GM19463 (cell line): ENCODE data around the gene AGAP3.

Experiments
- ATAC-seq: cut with Tn5 transposase; IDR thresholded peaks from one replicate; pipeline ENCODE4 v1.9.1; 2021; ENCODE audit warnings: mild to moderate bottlenecking, moderate library complexity; ENCODE audit not compliant: unreplicated experiment

AGAP3 gene

DNA sequence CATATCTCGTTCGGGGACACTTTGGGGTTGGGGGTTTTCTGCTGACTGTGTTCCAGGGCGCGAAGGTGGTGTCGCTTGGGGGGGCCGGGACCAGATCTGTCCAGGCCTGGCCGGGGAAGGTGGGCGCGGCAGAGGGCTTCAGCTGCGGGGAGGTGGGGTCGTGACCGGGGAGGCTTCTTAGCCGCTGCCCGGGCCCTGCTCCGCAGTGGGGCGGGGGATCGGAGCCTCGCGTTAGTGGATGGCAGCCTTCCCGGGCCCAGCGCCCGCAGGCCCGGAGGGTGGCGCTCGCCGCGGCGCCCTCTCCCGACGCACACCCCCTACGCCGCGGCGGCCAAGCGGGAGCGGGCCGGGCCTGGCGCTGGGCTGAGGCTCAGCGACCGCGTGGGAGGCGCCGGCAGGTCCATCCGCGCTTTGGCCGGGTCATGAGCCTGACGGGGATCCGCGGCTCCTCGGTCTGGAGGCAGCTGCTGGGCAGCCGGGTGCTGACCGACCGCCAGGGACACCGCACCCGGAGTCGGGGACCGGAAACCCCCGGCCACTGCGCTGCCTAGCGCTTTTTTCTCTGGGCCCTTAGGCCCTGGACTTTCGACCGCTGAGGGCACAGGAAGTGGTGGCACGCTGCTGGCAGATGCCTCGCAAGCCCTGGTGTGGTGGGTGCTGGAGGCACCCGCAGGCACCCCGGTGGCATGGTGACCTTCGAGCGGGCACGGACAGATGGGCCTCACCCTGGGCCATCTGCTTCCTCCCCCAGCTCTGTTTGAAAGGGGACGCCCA is 1.2 kb downstream of the AGAP3 start:
- peak; percentile 27 for ATAC-seq

DNA sequence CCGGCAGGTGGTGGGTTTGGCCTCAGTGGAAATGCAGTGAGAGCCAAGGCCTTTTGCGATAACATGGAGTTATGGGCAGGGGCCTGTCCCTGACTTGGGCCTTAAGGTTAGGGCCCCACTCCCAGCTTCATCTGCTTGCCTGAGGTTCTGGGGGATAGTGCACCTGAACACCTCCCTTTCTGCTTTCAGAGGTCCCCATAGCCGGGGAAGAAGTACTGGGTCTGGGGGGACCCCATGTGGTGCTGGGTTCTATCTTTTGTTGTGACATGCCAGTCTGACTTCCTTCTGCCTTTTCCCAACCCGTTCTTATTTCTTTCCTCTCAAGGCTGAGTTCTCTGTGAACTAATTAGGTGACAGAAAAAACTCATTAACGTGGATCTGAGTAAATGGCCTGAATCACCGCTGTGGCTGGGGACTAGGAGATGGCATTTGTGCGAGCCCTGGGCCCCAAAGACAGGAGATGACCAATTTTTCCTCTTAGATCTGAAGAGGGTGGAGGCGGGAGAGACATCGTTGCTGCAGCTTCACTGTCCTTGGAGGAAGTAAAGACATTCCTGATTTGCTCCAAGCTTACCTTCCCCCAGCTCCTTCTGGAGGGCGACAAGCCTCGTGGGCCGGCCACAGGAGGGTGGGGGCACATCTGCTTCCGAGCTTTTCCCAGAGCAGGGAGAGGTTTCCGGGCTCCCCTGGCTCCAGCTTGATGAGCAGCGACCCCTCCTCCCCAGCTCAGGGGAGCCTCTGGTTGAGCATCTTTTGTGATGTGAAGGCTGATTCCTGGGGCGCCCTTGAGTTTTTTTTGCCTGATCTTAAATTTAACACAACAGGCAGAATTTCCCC is 2.0 kb downstream of the AGAP3 start:
- ATAC-seq = no peak

DNA sequence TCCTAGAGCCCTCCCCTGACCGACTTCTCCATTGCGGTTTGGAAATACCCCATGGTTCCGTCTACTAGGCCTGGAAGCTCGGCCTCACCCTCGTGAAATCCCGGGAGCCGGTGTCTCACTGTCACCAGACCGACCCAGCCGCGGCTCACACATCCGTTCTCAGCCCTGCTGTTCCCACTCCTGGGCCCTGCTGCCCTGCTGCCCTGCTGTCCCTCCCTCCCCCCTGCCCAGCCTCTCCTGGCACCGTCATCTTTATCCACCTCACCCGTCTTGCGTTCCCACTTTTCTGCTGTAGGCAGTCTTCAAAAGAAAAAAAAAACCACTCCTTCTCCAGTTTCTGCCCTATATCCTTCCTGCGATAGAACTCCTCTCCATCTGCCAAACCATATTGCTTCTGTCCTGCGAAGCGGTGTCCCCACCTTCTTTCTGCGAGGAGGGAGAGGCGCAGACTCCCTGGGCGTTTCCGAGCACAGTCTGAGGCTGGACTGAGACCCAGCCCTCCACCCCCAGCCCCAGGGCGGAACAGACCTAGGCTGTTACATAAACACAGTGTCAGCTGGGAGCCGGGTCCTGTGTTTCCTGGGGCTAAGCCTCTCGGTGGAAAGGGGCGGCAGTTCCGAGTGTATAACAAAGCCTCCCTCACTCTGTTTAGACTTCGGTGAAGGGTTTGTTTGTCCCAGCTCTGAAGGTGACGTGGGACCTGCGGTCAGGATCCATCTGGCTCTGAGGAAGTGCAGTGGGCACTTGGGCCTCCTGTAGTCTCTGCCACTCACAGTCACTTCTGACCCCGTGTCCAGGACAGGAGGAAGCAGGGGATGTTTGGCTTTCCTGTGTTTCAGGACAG is 2.8 kb downstream of the AGAP3 start:
- ATAC-seq = no peak

DNA sequence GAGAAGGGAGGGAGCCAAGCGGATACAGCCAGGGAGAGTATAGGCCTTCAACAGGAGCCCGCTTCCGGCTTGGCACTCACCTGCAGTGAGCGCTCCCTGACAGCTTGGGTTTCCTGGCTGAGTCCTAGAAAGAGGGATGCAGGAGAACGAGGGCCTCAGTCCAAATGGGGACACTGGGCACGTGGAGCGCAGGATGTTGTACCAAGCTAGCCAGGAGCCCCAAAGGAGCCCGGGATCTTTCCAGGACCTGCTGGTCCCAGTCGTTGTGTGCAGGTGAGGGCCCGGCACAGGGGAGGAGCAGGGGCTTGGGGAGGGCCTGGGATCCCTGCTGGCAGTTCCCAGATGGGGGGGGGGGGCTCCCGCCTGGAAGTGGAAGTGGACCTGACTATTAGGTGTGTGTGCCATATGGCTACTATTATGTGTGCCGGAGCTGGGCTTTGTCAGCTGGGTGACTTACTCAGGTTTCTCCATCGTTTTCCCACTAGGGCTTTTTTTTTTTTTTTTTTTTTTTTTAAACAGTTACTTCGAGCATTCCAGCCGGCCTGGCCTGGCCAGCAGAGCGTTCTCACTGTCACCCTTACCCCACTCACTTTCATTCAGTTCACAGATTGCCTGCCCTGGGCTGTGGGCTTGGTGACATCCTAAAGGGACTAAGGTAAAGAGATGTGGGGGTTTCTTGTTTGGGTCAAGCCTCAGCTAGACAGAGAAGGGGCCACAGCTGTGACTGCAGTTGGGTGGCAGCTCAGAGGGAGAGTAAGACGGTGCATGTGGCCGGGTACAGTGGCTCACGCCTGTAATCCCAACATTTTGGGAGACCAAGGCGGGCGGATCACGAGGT is 3.8 kb downstream of the AGAP3 start:
- no peak for ATAC-seq

DNA sequence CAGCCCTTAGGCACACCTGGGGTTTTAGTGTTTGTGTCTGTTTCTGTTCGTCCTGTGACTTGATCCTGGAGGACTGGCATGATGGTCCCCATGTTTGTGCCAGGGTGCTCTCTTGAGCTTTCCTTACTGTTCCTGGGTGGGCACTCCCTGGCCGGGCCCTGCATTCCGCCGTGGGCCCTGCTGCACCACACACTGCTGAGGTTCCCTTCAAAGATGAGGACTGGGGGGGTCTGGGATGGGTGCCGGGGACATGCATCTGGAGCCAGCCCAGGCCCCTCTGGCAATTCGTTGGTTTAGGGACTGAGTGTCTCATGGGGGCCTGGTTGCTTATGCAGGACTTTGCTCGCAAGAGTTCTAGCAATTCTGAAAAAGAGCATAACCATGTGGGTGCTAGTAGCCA is 4.7 kb downstream of the AGAP3 start:
- no peak for ATAC-seq

DNA sequence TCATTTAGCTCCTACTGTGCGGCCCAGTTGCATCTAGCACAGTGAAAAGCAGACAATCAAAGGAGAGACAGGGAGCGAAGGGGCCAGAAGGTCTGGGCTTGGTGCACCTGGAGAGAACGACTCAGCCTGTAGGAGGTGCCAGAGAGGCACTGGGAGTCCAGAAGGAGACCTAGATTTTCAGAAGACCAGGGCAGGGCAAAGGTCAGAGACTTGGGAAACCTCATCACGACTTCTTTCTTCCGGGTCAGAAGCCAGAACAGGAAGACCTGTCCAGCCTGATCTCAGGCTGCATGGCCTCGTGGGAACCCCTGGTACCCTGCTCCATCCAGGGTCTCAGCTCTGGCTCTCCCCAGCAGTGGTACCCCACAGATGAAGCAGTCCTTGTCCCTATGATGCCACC is 5.2 kb downstream of the AGAP3 start:
- no peak for ATAC-seq

DNA sequence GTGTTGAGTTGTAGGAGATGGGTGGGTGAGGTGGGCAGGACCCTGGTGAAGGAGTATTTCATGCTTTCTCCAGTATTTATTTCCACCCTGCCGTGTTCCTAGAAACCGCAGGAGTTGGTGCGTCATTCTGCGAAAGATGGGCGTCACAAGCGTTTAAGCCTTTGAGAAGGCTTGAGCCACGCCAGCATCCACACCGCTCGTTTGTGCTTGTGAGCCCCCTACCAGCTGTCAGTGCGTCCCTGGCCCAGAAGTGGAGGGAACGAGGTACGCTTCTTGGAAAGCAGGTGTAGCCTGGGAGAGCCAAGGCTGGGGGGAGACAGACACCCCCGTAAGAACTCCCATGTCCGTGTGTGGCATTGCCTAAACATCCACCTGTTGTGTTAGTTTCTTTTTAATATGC is 5.7 kb downstream of the AGAP3 start:
- ATAC-seq = no peak

DNA sequence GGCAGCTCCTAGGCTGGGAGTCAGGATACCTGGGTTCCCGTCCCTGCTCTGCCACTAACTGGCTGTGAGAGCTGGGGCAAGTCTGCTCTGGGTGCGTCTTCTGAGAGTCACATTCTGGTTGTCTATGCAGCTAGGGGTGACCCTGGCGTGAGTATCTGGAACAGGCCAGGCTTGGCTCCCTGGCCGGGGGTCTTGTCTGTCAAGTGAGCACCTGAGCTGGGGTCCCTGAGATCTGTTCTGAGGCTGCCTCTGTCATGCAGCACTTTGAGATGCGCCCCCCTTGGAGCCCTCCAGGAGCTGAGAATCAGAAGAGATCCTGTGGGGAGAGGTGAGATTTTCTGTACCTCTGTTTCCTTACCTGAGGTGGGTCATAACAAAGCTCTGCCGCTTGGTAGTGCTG is 7.5 kb downstream of the AGAP3 start:
- ATAC-seq = no peak

DNA sequence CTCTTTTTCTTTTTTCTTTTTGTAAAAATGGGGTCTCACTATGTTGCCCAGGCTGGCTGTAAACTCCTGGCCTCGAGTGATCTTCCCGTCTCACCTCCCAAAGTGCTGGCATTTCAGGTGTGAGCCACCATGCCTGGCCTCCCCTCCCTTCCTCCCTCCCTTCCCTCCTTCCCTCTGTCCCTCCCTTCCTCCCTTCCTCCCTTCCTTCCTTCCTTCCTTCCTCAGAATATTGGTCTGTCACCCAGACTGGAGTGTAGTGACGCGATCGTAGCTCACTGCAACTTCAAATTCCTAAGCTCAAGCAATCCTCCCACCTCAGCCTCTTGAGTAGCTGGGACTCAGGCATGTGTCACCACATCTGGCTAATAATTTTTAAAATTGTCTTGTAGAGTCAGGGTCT is 8.4 kb downstream of the AGAP3 start:
- ATAC-seq = no peak

DNA sequence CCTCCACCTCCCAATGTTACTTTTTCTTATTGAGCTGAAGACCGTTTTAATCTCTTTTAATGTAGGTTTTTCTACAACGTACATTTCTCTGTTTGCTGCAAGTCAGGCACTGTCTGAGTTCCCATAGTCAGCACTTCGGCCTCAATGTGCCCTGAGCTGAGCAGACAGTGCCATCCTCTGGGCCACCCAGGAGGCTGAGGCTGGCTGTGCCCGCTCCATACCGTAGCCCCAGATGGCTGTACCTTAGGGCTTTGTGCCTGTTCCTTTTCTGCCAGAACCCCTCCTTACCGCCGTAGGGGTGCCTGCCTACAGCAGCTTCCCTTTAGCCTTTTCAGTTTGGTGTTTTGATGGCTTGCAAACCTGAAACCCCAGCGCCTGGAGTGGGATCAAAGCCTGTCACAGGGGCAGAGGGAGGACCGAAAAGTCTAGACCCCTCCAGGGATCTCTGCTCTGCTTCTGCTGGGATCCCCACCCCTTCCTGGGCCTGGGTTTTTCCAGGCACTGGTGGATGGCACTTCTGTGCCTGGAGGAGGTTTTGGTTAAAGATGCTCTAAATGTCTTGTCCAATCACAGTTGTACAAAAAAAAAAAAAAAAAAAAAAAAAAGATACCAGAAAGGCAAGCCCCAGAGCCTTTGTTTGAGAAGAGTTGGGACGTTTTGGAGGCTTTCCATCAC is 9.0 kb downstream of the AGAP3 start:
- ATAC-seq = no peak

DNA sequence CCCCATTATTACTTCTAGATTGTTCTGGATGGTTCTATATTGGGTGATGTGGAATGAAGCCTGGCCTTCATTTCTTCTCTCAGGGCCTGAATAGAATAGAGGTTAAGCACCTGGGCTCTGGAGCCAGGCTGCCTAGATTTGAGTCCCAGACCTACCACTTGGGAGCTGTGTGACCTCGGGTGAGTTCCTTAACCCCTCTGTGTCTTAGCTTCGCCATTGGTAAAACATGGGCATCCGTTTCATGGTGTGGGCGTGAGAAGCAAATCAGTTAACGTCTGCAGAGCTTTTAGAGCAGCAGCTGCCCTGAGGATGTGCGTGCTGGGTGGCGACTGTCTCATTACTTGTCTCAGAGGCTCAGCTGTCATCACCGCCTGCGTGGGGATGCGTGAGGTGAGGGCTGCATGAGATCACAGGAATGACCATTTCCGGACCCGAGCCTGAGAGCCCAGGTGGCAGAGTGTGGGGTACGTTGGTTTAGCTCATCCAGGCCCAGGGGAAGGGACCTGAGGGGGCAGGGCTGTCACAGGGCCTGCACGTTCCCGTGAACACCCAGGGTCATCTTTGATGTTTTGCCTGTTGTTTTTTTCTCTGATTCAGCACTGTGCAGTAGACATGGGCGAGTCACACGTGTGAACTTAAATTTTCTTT is 9.7 kb downstream of the AGAP3 start:
- ATAC-seq = no peak

DNA sequence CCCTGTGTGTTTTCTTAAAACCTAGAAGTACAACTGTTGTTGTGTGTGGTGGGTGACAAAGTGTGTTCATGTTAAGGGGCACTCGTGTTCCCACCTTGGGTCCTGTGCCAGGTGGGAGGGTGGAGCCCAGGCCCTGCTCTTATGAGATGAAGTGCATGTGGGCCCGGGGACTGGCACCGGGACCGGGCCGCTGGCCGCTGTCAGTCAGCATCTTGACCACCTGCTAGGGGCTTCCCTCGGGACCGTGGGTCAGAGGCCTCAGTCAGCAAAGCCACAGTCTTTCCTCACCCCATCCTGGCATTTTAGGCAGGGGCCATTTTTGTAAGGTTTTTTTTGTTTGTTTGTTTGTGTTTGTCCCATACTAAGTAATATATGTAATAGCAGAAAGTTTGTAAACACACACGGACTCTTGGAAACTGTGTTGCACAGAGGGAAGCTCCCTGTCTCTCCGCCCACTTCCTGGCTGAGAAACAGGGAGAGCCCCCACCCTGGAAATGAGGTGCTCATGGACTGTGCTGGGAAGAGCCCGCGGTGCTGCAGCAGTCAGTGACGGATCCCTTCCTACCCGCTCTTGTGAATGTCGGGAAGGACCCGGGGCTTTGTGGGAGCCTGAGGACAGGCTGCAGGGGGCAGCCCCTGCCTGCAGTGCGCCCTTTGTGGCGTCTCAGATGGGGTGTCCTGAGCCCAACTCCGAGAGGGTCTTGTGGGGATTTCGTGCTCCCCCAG is 13.4 kb downstream of the AGAP3 start:
- ATAC-seq = no peak

DNA sequence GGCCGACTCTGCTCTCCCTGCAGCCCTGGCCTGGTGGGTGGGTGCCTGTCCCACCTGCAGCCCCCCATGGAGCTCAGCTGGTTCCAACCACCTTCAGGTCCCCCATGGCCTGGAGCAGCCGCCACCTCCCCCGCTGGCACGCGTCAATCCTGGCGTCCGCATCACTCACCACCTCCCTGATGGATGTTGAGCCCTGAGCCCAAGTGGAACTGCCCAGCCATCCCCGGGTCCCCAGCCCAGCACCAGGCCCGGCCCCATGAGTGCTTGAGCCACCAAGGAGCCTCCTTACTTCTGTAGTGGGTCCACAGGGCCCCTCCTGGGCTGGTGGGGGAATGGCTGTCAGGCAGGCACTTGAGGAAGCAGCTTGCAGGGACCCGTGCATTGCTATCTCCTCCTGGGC is 14.6 kb downstream of the AGAP3 start:
- no peak for ATAC-seq

DNA sequence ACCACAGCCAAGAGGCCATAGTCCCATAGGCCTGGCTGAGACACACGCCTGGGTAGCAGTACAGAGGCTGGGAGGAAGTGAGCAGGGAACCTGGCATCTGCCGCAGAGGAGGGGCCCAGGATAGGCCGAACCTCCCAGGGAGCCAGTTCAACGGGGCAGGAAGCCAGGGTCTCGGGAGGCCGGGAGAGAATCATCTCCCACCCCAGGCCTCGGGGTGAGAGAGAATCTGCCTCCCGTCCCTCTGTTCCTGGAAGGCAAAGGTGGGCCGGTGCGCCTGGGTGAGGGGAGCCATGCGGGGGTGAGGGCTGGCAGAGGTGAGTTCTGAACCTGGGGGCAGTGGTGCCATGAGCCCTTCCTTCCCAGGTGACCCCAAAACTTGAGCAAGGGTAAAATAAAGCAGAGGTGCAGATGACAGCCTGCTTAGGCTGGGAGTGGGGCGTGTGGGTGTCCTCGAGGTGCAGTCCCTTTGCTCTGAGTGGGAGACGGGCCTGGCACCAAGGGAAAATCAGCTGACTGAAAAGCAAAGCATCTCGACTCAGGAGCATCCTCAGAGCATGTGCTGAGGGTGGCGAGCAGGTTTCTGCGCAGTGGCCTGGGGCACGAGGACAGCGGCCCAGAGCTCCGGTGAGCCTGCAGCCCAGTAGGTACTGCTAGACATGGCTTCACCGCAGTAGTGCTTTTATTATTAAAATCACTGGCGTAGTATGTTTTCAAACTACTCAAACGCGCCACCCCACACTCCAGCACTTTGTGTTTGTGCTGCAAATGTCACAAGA is 15.5 kb downstream of the AGAP3 start:
- no peak for ATAC-seq

DNA sequence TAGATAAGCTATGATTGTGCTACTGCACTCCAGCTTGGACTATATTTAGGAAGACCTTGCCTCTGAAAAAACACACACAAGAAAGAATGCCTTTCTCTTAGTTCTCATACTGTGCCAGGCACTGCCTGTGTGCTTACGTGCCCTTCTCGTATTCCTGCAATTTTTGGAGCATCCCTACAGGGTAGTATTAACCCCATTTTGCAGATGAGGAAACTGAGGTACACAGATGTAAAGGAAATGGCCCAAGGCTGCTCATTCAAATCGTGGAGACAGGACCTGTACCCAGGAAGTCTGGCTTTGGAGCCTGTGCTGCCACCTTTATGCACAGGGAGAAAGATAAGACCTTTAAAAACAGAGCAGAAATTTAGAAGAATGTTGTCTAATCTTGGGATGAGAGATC is 16.7 kb downstream of the AGAP3 start:
- no peak for ATAC-seq

DNA sequence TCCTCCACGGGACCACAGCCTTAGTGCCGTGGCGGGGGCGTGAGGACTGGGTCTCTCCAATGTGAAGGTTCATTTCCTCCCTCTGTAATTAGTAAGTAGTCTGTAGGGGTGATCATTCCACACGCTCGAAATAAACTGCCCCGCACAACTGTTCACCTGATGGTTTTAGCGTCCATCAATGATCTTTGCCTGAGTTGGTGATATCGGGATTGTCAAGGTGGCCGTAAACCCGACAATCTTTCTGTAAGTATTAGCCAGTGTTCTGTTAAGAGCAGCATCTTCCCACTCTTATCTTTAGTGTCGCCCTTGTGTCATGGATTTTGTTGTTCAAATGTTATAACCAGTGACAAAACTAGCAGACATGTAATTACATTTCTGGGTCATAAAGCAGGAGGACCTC is 17.7 kb downstream of the AGAP3 start:
- ATAC-seq = no peak

DNA sequence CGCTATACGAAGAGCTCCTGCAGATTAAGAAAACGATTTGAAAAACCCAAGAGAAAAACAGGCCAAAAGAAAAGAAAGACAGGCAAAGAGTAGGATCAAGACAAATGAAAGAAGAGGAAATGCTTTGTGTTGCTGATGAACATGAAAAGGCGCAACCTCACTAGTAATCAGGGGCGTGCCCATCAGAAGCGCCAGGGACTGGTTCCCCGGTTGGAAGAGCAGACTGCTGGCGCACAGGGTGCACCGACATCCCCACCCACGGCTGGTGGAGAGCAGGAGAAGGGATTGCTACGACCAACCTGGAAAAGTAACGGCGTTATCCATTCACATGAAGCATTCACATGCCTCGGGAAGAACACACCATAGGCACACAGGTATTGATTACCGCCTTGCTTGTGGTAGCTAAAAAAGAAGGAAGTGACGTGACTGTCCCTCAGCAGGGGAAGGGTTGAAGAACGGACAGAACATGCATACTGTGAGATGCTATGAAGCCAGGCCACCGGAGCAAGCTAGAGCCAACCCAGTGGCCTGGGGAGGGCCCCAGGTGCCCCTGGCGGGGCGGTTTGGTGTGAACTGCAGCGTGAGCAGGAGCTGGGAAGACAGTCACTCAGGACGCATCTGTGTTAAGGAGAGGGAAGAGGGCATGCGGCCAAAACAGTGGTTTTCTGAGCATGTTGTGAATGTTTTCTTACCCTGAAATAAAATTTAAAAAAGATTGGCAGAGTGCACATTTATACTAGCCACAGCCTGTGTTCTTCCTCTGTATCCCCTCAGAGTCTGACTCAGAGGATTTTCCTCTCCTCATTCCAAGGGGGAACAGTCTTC is 18.3 kb downstream of the AGAP3 start:
- ATAC-seq = no peak
